NCI-H226 (cell line): ENCODE data around the gene BTBD2.

Experiments used
- DNase-seq: peaks from one replicate; pipeline ENCODE4 v3.0.0-alpha.2; 2015

Gene BTBD2

DNA sequence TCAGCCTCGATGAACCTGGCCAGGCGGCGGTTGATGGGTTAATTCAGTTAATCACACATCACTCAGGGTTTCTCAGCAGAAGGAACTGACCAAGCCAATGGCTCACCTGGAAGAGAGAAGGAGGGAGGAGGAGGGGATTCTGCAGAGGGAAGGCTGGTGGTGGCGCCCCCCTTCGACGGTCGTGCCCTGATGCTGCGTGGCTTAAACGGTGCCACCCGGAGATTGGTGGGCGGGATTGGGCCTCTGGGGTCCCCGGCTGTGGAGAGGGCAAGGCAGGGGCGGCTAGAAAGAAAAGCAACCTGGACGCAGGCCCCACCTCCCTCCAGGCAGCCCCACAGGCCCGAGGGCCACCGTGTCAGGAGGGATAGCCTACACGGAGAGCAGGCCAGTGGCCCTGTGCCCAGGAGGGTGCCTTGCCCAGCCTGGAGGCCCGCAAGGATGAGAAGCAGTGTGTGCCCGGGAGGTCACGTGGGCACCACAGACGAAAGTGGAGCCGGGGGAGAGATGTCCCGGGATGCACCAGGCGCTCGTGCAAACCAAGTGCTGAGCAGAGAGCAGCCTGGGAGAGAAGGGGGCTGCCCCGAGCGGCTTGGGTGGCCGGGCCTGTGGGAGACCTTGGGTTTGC, 58.5 kb downstream of the BTBD2 start:
- no peak for DNase-seq

DNA sequence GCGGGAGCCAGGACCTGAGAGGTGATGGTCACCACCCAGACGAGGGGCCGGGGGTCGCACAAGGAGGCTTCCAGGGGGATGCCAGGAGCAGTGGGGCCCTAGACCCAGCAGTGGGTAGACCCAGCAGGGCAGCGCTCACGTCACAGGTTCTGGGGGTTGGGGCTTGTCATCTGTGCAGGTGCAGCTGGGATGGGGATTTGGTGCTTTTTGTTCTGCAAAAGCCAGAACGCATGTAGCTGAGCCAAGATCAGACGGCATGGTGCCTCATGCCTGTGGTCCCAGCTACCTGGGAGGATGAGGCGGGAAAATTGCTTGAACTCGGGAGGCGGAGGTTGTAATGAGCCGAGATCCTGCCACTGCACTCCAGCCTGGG, 59.4 kb downstream of the BTBD2 start:
- DNase-seq, result no peak

DNA sequence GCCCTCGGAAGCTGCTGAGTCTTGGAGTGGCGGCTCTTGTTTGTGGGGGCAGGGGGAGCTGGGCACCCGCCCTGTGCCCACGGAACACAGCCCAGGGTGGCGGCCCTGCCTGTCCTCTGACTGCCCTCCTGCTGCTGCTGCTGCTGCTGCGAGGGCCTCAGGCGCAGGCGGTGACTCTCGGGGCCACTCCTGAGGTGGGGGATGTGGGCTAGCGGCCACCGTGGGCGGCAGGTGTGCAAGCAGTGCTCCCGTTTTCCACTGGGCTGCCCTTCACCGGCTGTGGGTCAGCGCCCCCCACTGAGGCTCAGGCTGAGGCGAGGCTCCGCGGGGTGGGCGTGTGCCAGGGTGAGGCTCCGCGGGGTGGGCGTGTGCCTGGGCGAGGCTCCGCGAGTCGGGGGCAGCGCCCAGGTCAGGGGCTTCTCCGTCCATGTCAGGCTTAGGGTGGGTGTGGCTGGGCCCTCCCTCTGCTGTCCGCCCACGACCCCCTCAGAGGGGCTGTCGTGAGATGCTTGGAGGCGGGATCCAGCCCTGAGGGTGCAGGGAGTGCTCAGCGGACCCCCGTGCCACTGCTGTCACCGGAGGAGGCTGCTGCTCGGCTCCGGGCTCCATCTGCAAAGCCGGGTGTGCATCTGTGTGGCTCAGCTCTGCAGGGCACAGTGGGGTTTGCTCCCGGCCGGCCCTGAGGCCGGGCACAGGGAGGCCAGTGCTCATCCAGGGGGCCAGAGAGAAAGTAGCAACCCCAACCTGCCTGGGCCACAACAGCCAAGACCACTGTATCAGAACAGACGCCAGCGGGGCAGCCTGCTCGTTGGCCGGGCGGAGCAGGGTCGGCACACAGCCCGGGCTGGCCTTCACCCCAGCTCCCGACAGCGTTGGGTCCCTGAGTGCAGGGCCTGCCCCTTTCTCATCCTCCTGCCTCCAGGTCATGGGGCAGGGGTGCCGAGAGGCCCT, 60.1 kb downstream of the BTBD2 start:
- DNase-seq, result no peak

DNA sequence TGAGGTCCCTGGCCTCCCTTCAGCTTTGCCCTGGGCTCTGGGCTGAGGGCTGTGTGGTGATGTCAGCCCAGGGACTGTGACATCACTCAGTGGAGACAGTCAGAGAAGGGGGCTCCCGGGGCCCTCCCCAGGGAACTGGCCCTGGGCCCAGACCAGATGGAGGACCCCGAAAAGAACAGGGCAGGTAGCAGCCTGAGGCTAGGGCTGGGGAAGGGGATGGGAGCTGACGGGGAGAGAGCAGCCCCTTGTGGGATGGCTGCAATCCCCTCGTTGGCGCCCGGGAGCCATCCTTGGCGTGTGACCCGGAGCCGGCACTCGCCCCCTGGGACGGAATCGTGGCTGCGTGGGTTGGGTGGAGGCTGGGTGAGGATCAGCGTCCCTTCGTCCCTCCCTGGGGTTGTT, 61.0 kb downstream of the BTBD2 start:
- DNase-seq, result no peak

DNA sequence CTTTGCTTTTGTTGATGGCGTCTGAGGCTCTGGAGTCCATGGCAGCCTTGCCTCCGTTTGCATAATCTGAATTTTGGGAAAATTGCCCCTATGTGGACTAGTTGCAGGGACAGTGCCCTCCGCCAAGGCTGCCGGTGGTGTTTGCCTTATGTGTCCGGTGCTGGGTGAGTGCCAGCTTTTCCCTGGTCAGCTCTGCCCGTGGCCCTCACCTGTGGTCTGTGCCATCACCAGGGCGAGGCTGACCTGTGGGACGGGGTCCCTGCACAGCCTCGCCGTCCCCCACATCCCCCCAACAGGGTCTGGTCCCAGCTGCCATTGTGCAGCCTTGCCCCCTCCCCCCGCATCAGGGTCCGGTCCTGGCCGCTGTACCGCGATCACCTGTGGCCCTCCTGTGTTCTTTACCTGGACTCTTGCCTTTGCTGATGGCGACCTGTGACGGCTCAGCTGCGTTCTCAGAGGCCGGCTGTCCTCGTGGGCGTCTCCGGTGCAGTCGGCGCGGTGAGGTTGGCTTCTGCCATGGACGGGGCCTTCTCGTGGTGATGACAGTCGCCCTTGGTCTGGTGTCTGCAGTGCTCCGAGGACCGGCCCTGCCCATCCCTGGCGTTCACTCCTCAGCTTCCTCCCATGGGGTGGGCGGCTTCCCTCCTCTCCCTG, 61.9 kb downstream of the BTBD2 start:
- DNase-seq, result no peak

DNA sequence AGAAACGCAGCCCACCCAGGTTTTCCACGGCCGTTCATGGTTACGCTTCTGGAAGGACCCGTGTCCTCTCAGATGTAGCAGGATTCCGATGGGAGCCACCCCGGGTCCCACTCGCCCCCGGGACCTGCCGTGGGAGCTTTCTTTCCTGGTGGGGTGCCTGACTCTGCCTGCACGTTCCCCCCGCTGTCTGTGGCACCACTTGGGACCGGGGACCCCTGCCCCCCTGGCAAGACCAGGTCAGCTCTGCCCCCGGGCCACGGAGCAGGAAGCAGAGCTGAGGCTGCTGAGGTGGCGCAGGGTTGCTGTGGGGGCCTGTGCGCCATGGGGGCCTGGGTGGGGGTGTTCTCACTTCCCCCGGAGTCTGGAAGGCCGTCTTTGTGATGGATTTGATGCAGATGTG, 62.5 kb downstream of the BTBD2 start:
- no peak for DNase-seq

DNA sequence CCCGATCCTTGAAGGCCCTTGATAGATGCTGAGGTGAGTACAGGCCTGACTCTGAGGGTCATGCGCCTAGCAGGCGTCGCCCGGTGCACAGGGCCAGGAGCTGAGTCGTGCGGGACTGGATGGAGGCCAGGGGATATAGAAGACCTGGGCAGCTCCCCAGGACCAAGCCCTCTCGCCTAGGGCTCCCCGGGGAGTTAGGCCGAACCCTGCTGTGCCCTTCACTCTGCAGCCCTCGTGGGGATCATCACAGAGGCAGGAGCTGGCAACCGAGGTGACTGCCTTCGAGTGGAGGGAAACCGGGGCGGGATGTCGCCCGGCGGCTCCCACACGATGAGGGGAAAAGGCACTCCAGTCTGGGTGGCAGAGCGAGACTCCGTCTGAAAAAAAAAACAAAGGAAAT, 62.9 kb downstream of the BTBD2 start:
- DNase-seq, result peak; percentile 28

DNA sequence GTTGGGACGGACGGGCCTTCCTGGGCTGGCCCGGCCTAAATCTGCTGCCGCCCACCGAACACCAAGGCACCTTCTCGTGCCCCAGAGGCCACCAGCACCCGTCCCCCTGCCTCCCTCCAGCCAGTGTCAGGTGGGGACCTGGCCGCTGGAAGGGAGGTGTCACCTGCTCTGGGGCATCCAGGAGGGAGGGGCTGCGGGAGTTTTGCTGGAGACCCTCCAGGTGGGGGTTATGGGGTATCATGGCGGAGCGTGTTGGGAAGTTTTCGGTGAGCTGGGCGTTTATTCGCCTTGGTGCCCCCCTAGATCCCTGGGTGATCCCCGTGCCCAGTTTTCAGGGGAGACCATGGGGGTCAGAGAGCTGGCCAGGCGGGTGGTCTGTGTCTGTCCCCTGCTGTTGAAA, 64.9 kb downstream of the BTBD2 start:
- no peak for DNase-seq

DNA sequence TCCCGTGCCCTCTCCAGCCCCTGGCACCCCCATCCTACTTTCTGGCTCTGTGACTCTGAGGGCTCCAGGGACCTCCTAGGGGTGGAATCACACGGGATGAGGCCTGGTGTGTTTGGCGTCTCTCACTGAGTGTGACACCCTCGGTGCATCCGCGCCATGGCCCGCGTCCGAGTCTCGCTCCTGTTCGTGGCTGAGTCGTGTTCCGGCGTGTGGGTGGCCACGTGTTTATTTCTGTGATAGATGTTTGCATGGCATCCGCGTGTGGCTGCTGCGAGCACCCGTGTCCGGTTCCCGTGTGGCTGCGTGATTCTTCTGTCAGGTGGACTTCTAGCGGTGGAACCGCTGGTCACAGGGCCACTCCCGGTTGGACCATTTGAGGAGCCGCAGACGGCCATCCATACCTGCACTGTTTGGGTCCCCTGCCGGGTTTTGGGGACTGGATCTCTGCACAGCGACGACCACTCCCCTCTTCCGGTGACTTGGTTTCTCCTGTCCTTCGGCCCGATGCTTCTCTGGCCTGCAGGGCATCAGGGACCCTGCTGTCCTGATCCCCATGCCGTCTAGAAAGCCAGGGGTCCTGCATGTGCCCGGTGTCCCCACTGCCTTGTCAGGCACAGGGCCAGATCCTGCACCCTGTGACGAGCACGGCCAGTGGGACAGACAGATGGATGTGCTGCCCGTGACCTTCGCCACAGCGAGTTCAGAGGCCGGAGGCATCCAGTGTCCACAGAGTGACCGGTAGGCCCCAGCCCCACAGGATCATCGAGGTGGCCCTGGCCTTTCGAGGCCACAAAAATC, 66.0 kb downstream of the BTBD2 start:
- DNase-seq, result no peak

DNA sequence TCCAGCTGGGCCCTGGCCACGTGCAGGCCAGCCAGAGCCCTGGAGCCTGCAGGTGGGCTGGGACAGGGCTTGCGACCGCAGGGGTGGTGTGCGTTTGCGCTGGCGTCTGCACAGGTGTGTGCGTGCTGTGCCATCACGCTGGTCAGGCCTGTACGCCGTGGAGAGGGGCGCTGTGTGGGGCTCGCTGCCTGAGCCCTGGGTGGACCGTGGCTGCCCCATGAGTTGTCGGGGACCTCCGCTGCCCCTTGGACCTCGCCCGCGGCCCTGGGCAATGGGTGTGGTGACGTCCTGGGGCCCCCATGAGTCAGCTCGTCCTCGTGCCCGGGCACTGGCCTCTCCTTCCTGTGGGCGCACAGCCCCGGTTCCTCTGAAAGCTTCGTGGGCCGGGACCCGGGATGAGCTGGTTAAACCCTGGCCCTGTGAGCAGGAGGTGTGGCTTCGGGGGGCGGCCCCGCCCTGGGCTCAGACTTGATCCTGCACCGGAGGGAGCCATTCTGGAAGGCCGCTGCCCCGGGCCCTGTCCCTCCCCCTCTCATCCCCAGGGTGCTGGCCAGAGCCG, 67.8 kb downstream of the BTBD2 start:
- DNase-seq, result no peak

DNA sequence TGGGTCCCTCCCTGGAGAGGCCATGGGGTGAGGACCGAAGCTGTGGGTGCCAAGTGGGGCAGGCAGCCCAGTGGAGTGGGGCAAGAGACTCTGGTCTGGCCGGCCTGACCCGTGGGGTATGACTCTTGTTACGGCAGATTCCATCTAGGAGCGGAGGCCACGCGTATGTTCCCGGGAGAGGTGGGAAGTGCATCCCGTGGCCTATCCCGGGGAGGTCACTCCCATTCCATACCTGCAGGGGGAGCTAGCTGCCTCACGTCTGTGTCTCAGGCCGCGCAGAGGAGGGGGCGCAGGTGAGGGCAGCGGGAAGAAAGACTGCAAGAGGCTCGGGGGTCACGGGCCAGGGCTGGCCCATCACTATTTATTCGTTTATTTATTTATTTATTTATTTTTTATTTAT, 69.6 kb downstream of the BTBD2 start:
- DNase-seq, result no peak

DNA sequence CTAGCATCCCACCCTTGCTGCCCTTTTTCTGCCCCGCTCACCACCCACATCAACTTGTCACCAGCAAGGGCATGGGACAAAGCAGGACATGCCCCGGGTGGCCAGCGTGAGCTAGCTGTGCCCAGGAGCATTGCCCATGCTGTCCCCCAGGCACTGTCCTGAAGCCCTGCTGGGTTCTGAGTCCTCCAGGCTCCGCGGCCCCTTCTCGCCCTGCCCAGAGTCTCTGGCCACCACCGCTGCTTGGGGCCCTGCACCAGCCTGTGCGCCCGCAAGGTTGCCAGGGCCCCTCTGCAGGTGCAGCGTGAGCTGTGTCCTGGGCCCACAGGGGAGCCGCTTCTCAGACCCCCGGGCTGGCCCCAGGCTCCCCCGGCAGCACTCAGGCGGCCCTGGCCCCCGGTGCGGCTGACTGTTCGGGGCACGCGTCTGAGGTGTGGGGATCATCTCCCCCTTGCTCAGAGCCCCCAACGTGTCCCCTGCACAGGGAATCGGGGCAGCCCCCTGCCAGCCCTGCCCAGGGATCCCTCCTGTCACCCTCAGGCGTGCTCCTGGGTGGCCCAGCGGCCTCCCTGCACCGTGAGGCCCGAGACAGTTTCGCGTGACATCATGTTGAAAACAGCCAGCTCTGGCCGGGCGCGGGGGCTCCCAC, 70.5 kb downstream of the BTBD2 start:
- DNase-seq, result no peak

DNA sequence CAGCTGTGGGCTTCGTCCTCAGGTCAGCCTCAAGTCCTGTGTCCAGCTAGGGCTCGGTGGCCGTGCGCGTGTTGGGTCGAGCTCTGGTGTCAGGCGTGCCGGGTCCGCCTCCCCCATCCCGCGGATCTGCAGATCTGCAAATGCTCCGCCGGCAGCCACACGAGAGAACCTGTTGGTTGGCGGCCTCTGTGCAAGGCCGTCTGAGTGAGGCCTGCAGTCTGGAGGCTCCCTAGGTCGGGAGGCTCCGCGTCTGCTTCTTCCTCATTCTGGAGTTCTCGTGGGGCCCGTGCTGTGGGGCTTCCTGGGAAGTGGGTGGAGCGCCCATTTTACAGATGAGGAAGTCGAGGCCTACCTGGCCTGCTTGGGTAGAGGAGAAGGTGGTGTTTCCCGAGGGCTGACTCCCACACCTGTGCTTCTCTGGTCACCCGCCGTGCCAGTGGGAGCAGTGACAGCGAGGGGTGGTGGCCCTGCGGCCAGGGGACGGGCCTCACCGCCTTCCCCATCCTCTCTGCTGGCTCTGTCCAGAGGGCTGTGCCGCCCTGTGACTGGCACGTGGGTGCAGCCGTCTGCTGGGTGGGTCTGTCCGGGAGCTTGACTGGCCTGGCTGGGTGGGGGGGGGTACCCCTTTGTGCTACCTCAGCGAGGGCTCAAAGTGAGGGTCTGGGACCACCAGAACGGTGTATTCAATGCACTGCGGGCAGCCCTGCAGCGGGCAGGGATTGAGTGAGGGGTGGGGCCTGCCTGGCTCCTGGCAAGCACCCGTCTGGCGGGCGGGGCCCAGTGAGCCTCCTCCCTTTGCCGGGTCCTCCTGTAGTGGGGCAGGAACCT, 71.2 kb downstream of the BTBD2 start:
- no peak for DNase-seq

DNA sequence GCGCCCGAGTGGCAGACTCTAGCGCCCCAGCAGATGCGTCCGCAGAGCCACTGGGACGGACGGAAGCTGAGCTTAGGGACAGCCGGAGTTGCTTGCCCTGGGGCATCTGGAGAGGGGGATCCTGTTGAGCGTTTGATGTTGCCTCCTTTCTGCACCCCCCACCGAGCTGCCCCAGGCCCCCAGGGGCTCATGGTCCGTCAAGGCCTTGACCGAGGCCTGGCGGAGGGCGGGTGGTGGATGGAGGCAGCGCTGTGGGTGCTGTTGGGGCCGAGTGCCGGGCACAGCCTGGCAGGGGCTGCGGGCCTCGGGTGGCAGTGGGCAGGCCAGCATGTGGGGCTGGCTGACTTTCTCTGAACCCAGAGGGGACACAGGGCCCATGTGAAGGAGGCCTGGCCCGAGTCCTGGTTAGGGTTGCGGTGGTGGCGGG, 71.8 kb downstream of the BTBD2 start:
- DNase-seq, result no peak

DNA sequence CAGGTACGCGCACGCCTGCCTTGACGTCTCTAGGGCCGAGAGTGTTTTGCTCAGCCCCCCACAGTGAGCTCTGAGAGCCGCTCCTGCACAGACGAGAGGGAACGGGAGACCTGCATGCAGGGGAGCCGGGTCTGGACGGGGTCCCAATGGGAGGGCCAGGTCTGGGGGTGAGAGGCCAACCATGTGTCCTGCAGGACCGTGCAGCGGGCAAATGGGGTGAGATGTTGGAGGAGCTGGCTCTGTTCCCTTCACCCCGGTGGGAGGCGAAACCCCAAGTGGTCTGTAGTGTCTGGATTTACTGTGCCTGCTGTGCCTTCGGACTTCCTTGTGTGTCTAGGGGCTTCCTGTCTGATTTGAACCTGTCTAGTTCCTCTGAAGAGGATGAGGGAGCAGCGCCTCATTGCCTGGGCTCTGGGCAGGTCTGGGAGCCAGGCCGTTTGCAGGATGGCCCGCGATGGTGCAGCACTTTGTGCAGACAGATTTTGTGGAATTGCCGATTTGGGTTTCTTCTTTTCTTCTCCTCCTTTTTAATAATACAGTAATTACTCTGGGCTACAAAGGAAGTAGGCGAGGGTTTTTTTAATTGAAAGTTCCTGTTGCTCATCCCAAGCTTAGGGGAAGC, 72.5 kb downstream of the BTBD2 start:
- DNase-seq, result no peak

DNA sequence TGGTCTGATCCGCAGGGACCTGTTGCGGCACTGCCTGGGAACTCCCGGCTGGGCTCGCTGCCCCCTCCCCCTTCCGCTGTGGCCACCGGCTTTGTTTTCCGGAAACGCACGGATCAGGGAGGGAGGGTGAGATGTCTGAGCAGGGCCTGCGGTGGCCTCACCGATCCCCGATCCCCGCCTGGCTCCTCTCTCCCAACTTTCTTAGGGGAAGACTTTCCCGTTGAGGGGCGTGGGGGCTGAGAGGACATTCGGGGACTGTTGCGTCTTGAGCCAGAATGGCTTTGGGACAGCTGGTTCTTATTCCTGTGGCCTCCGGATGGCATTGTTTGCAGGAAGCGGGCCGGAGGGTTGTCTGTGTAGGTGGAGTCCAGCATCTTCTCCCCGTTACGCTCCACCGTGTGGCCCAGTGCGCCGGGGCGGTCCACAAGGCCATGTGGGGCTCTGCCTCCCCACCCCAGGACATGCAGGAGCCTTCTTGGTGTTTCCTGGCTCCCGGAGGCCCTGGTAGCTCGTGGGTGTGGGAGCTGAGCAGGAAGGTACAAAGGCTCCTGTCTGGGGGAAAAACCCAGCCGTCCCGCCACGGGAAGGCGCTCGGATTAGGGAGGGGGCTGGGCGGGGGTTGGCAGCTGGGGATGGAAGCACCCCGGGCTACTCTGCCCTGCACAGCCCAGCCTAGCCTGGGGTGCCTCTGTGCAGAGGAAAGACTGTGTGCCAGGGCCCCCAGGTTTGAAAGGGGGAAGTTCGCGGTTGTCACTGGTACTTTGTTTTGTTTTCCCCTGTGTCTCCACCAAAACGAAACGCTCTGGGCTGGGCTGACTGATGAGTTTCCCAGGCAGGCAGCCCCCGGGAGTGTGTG, 73.2 kb downstream of the BTBD2 start:
- DNase-seq, result peak; percentile 41

DNA sequence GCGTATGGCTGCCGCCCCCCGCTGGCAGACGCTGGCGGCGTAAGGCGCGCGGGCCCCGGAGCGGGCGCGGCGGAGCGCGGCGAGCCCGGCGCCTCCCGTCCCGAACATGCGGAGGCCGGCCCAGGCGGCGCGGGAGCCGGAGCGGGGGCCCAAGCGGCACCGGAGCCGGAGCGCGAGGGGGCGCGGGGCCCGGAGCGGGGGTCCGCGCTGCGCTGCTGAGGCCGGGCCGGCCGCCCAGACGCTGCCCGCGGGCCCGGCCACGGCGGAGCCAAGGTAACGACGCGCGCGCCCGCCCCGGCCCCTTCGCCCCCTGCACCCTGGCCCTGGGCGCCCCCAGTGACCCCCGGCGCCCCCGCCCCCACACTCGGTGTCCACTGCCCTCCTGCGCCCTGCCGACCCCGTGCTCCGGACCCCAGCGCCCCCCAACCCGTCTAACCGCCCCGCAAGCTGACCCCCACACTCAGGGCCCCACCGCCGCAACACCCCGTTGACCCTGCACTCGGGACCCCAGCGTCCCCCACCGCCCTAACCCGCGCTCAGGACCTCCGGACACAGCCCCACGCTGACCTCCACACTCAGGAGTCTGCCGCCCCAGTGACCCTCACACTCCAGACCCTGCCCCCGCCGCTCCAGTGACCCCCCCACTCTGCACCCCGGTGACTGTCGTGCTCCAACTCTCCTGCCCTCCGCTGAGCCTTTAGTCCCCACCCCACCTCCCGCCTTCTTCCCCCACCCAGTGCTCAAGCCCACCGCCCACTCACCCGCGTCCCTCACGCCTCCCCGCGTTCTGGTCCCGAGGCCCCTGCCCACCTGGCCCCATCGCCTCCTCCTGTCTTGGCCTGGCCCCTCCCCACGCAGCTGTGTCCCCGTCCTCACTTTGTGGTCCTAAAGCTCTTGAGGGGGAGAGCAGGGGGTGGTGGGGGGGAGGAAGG, 74.1 kb downstream of the BTBD2 start, which contains the start of gene CSNK1G2:
Gene CSNK1G2, plus strand, starts transcription at position 27 of the 932 bp plus-strand sequence. CDS start 28,601 bp downstream, outside the sequence.
- no peak for DNase-seq

DNA sequence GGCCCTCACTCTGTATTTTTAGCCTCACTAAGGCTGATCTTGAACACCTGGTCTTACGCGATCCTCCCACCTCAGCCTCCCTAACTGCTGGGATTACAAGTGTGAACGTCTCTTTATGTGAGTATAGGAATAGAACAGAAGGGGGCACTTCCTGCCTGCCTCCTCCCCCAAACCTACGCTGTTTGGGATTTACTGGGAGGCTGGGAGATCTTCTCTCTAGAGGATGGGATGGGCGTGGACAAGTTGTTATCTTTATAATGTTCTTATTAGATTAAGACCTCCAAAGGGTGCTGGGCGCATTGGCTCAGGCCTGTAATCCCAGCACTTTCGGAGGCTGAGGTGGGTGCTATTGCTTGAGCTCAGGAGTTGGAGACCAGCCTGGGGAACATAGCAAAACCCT, 77.4 kb downstream of the BTBD2 start:
- DNase-seq, result no peak
